ENCODE results near the gene CNN1.

DNA sequence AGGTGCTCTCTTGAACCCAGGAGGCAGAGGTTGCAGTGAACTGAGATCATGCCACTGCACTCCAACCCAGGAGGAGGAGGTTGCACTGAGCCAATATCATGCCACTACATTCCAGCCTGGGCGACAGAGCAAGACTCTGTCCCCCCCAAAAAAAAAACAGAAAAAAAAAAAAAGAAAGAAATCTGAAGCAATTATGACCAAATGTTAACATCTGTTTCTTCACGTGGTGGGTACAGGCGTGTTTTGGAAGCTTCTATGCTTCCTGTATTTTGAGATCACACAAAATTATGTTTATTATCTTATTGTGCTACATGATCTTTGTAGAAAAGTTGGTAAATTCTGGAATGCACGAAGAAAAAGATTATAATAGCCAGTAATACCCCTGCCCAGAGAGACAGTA lies 41.5 kb downstream of the CNN1 start:
- TF ChIP-seq, protein P1, sequence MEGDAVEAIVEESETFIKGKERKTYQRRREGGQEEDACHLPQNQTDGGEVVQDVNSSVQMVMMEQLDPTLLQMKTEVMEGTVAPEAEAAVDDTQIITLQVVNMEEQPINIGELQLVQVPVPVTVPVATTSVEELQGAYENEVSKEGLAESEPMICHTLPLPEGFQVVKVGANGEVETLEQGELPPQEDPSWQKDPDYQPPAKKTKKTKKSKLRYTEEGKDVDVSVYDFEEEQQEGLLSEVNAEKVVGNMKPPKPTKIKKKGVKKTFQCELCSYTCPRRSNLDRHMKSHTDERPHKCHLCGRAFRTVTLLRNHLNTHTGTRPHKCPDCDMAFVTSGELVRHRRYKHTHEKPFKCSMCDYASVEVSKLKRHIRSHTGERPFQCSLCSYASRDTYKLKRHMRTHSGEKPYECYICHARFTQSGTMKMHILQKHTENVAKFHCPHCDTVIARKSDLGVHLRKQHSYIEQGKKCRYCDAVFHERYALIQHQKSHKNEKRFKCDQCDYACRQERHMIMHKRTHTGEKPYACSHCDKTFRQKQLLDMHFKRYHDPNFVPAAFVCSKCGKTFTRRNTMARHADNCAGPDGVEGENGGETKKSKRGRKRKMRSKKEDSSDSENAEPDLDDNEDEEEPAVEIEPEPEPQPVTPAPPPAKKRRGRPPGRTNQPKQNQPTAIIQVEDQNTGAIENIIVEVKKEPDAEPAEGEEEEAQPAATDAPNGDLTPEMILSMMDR (IDR thresholded peaks at IDR 0.05; ENCODE audit: poor library complexity): no peak
- TF ChIP-seq EZH2 (IDR thresholded peaks at IDR 0.05; ENCODE audit: borderline replicate concordance): no peak
- TF ChIP-seq EZH2phosphoT487 (IDR thresholded peaks at IDR 0.05; ENCODE audit: low read depth, severe bottlenecking, unreplicated experiment): no peak
